GM15510 (cell line): Measurements from ENCODE around the gene TNFRSF4.

ENCODE experiments used
- POLR2A ChIP-seq: IDR thresholded peaks from 3 replicates; pipeline ENCODE4 v1.6.1; 2011; ENCODE audit warnings: borderline replicate concordance; ENCODE audit not compliant: insufficient read length; ENCODE audit errors: extremely low read depth

The TNFRSF4 gene

DNA sequence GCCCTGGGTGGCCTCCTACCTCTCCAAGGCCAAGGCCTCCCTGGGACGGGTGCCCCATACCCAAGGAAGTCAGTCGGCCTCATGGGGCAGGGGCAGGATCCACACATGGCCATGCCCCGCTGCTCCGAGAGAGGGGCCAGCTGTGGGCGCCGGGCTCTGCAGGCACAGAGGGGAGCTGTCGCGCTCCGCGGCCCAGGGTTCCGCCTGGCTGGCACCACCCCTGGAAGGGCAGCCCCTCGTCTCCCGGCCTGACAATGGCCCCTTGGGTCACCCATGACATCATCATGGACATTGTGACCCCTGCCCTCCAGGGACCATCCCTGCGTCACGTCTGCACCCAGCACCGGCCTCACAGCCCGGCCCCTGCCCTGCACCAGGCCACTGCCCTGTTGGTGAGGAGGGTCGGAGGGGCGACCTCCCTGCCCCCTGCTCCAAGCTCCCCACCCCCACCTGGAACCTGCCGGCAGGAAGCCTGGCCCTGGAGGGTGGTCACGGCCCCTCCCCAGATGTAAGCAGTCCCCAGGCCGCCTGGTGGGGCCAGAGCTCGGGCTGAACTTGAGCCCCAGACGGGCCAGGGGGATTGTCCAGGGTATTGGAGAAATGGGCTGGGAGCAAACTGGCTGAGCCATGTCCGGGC is 34.5 kb downstream of the TNFRSF4 start:
- TF ChIP-seq POLR2A = no peak

DNA sequence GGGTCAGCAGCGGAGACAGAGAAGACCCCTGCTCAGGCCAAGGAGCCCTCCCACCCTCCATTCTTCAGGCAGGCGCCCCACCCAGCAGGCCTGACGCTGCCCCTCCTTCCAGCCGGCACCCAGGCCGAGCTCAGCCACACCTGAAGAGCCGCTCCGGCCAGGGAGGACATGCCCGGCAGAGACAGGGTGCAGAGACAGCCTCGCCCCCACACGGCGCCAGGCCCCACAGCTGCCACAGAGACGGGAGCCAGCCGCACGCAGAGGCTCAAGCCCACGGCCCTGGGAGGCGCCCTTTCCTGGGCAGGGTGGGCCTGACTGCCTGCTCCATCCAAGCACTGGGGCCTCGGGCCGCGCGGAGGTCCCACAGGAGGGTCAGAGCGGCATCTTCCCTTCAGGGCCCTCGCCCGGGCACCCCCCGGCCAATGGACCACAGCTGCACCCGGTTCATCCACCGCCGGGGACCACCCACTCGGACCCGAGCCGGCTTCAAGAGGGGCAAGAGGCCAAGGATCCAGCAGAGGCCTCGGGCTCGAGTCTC is 35.1 kb downstream of the TNFRSF4 start:
- no peak for TF ChIP-seq POLR2A

DNA sequence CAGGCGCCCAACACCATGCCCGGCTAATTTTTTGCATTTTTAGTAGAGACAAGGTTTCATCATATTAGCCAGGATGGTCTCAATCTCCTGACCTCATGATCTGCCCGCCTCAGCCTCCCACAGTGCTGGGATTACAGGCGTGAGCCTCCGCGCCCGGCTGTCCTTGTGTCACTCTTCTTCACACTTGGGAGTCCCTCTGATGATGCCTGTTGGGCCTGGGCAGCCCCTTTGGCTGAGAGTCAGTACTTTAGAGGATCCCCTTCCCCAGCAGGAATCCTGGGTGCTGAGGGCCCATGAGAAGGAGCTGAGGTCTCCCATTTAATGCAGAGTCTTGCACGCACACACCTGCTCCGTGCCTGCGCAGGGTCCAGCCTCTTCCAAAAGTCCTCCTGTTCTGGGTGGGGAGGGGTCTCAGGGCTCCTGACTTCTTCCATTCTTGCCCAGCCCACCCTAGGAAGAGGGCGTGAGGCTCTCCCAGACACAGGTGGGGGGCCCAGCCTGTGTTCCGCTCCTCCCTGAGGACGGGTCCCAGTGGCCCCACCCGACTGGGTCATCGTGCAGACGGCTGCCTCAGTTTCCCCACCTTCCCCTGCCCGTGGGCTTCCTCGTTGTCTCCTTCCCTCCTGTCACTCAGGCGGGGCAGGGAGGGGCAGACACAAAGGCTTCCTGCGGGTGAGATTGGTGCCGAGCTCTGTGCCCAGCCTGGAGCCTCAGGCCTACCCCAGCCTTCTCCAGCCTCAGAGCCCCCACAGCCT is 36.3 kb downstream of the TNFRSF4 start:
- TF ChIP-seq POLR2A = no peak

- TF ChIP-seq POLR2A = no peak
Measured at GRCh38 chr1:1176931-1177330, 37.0 kb downstream of the TNFRSF4 start.

DNA sequence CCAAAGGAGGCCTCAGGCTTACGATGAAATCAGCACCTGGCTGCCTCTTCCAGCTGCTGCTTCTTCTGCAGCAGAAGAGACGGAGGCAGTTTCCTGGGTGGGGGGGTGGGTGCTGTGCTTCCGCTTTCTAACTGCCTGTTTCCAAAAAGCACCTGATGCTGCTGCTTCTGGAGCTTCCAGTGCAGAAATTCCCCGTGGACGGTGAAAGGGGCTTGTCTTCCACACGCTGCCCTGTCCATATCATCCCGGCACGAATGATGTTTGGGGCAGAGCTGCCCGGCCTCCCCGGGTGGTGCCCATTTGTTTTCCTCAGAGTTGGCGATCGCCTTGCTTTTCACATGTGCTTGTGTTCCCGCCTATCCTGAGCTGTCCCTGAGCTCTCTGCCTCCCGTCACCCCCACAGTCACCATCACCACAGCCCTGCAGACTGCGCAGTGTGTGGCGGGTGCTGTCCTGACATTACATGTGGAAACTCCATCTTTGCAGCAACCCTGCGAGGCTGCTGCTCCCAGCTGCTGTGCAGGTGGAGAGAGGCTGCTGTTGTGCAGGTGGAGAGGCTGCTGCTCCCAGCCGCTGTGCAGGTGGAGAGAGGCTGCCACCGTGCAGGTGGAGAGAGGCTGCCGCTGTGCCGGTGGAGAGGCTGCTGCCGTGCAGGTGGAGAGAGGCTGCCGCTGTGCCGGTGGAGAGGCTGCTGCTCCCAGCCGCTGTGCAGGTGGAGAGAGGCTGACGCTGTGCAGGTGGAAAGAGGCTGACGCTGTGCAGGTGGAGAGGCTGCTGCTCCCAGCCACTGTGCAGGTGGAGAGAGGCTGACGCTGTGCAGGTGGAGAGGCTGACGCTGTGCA is 38.5 kb downstream of the TNFRSF4 start:
- no peak for TF ChIP-seq POLR2A

DNA sequence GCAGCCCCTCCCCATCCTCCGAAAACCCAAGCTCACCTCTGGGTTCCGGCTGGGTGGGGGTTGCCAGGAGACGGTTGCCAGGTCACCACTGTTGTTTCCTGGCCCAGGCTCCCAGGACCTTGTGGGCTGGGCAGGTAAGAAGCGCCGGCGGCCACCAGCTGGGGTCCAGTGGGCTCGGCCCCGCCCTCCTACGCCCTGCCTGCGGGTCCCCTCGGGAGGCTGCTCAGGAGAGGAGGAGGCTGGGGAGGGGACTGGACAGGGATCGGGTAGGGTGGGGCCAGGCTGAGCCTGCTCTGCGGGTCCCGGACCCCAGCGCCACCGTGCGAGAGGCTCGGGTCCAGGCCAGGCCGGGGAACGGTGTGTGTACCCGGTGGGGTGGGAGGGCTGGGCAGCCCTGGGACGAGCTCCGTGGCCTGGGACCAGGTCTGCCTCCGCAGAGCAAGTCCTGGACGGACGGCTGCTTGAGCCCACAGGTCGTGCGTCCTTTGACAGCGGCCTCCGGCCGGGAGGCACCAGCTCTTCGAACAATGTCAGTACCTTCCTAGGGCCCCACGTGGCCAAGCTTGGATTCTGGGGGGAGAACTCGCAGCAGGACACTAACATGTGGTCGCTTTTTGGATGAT is 40.0 kb downstream of the TNFRSF4 start, which contains the start of gene TTLL10:
Gene TTLL10, plus strand, starts transcription at position 88 of the 623 bp plus-strand sequence. CDS start 5,336 bp downstream, outside the sequence.
- no peak for TF ChIP-seq POLR2A

- TF ChIP-seq POLR2A = no peak
Measured at GRCh38 chr1:1173061-1173792, 40.7 kb downstream of the TNFRSF4 start.

- TF ChIP-seq POLR2A = no peak
Measured at GRCh38 chr1:1171546-1172340, 42.2 kb downstream of the TNFRSF4 start.

GRCh38 chr1:1171161-1171545 is 42.8 kb downstream of the TNFRSF4 start:
- TF ChIP-seq POLR2A = no peak

- TF ChIP-seq POLR2A = no peak
Measured at GRCh38 chr1:1170215-1171091, 43.5 kb downstream of the TNFRSF4 start.

- no peak for TF ChIP-seq POLR2A
Measured at GRCh38 chr1:1169429-1170214, 44.3 kb downstream of the TNFRSF4 start.
